ENCODE data around the gene NTRK3.

DNA sequence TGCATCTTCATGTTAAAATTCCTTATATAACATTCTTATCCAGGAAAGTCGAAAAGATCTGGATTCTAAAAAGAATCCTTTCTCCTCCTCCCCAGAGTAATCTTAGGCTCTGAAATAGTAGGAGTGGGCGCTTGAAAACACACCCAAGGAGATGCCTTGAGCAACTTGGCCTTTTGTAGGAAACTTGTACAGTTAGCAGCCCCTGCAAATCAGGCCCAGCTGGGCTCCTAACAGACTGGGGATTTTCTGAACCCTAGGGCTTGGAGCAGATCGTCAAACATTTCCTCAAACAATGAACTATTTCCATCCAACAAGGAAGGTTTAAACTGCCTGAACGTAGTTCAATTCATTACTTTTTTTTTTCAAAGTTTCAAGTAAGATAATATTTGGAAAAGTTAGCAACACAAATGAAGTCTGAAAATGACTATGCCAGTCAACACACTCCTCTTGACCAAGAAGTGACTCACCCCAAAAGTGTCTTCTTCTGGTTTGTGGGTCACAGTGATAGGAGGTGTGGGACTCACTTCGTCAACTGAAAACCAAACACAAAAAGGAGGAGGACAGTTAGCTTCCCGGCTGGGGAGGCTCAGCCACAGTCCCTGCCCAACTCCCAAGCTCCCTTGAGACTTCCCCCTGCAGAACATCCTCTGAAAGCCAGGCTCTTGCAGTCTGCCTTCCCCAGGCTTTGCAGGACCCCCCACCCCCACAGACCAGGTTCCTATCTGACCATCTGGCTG is 129.7 kb downstream of the NTRK3 start:
- TF ChIP-seq FOXK2 (IDR thresholded peaks at IDR 0.05) (no peak), SP1 (IDR thresholded peaks at IDR 0.05) (no peak), TARDBP (IDR thresholded peaks at IDR 0.05) (no peak), BHLHE40 (IDR thresholded peaks at IDR 0.05; ENCODE audit: borderline replicate concordance) (no peak), HDGF (IDR thresholded peaks at IDR 0.05; ENCODE audit: borderline replicate concordance) (no peak), NFRKB (IDR thresholded peaks at IDR 0.05) (no peak), FOXM1 (IDR thresholded peaks at IDR 0.05; ENCODE audit: borderline replicate concordance) (no peak), LEF1 (IDR thresholded peaks at IDR 0.05; ENCODE audit: borderline replicate concordance) (no peak)

Measured in HEK293T (cell line).